Breast epithelium (tissue), 3 donors: ENCODE measurements around the gene CGNL1.

ENCODE experiments used
- CTCF ChIP-seq, 3 donors: fragments of 450-650 bp; IDR thresholded peaks; one replicate each; pipeline ENCODE4 v1.5.1; 2016 to 2017; ENCODE audit warnings: antibody characterized with exemption in 3 of 3, mild to moderate bottlenecking in 3 of 3, moderate library complexity in 3 of 3
- POLR2A ChIP-seq: fragments of 450-650 bp; IDR thresholded peaks from one replicate; pipeline ENCODE4 v1.6.1; 2016; ENCODE audit warnings: antibody characterized with exemption, mild to moderate bottlenecking, moderate library complexity
- POLR2AphosphoS5 ChIP-seq, 3 donors: sonication (generic); formaldehyde crosslinking; IDR thresholded peaks; one replicate each; pipeline ENCODE4 v1.6.1; 2017; ENCODE audit warnings: antibody characterized with exemption in 3 of 3

- TF ChIP-seq CTCF (IDR thresholded peaks at IDR 0.05): no peak
- TF ChIP-seq POLR2A: no peak
- no peak for TF ChIP-seq POLR2AphosphoS5 (IDR thresholded peaks at IDR 0.05)
Measured at GRCh38 chr15:57451555-57451954, 75.2 kb downstream of the CGNL1 start.
